ENCODE results near the gene IGSF23.
"Not testable (repeated sequence)": the region's sequence is repeated elsewhere in the genome, so short reads cannot be mapped to it uniquely, and the experiment has no call there.

IGSF23 gene

DNA sequence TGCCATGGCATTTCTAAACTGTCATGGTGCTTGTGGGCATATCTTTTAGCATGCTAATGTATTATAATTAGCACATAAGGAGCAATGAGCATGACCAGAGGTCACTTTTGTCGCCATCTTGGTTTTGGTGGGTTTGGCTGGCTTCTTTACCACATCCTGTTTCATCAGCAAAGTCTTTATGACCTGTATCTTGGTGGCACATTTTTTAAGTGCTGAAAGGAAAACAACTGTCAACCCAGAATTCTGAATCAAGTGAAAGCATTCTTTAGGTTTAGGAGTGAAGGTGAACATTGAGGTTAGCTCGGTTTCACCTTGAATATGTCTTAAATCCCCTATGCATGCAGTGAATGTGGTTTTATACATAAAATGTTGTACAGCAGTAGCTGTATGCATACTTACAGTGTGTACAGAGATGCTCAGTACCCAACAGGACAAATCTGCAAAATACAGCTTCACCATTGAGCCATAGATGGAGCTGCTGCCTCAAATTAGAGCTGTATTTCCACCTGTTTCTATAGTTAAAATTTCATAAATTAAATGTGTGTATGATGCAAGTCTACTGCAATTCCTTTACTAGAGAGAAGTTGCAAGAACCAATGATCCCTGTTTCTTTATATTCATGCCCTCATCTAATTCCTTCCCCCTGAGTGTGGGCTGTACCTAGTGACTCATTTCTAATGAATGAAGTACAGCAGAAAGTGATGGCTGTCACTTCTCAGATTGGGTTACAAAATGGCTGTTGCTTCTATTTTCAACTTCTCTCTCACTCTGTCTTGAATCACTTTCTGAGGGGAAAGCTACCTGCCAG is 25.2 kb upstream of the IGSF23 start:
- DNase-seq = no peak

DNA sequence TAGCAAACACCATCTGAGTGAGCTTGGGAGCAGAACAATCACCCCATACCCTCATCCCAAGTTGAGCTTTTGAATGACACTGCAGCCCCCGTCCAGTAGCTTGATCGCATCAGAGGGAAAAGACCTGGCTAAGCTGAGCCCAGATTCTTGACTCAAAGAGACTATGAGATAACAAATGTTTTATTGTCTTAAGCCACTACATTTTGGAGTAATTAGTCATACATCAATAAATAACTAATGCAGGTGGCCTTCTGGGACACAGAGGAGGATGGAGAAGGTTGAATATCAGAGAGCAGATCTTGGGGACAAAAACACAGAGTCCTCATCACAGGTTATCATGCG is 24.6 kb upstream of the IGSF23 start:
- DNase-seq = no peak

DNA sequence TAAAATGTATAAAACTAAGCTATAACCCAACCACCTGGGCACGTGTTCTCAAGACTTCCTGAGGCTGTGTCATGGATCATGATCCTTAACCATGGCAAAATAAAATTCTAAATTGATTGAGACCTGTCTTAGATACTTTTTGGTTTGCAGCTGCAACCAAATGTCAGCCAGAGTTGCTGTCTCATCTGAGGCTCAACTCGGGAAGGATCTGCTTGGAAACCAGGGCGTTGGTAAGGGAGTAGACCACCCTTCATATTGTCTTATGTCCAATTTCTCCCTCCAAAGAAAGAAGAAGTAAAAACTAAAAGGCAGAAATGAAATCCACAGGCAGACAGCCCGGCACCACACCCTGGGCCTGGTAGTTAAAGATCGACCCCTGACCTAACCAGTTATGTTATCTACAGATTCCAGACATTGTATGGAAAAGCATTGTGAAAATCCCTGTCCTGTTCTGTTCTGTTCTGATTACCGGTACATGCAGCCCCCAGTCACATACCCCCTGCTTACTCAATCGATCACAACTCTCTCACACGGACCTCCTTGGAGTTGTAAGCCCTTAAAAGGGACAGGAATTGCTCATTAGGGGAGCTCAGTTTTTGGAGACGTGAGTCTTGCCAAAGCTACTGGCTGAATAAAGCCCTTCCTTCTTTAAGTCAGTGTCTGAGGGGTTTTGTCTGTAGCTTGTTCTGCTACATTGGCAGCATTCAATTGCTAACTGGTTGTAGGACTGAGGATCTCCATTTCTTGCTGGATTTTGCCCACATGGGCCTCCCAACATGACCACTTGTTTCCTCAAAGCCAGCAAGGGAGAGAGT is 22.9 kb upstream of the IGSF23 start:
- no peak for DNase-seq

DNA sequence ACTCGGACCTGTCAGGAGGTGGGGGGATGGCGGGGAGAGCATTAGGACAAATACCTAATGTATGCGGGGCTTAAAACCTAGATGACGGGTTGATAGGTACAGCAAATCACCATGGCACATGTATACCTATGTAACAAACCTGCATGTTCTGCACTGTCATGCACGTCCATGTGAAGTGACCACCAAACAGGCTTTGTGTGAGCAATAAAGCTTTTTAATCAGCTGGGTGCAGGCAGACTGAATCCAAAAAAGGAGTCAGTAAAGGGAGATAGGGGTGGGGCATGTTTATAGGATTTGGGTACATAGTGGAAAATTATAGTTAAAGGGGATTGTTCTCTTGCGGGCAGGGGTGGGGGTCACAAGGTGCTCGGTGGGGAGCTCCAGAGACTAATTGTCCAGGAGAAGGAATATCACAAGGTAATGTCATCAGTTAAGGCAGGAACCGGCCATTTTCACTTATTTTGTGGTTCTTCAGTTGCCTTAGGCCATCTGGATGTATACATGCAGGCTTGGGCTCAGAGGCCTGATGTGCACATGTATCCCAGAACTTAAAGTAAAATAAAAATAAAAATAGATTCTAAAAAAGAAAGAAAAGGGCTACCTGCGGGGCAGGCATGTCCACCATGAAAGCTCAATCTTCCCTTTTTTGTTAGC is 21.9 kb upstream of the IGSF23 start:
- DNase-seq = not testable (repeated sequence)

DNA sequence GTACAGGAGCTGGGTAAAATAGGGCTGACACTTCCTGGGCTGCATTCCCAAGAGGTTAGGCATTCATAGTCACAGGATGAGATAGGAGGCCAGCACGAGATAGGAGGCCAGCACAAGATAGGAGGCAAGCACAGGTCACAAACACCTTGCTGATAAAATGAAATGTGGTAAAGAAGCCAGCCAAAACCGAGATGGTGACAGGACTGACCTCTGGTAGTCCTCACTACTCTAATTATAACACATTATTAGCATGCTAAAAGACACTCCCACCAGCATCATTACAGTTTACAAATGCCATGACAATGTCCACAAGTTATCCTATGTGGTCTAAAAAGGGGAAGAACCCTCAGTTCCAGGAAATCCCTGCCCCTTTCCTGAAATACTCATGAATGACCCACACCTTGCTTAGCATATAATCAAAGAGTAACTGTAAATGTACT is 20.9 kb upstream of the IGSF23 start:
- DNase-seq = no peak

DNA sequence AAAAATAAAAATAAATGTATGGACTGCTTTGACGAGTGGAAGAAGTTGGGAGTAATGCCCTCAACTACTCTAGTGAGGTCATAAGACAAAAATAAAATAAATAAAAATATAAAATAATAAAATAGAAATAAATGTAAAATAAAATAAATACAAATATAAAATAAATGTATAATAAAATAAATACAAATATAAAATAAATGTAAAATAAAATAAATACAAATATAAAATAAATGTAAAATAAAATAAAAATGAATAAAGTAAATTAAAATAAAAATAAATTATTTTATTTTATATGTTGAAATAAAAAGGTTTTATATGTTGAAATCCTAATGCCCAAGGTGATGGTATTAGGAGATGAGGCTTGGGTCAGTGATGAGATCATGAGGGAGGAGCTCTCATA is 20.1 kb upstream of the IGSF23 start:
- no peak for DNase-seq

DNA sequence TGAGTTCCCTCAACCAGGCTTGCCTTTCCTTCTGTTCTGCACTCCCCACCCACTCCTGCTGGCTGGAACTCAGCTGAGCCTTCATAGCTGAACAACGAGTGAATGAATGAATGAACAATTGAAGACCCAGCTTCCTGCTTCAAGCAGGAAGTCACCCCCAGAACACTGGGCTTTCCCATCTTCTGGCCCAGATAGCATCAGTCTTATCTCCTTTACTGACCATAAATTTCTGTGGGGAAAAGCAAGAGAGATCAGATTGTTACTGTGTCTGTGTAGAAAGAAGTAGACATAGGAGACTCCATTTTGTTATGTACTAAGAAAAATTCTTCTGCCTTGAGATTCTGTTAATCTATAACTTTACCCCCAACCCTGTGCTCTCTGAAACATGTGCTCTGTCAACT is 19.5 kb upstream of the IGSF23 start:
- not testable (repeated sequence) for DNase-seq

DNA sequence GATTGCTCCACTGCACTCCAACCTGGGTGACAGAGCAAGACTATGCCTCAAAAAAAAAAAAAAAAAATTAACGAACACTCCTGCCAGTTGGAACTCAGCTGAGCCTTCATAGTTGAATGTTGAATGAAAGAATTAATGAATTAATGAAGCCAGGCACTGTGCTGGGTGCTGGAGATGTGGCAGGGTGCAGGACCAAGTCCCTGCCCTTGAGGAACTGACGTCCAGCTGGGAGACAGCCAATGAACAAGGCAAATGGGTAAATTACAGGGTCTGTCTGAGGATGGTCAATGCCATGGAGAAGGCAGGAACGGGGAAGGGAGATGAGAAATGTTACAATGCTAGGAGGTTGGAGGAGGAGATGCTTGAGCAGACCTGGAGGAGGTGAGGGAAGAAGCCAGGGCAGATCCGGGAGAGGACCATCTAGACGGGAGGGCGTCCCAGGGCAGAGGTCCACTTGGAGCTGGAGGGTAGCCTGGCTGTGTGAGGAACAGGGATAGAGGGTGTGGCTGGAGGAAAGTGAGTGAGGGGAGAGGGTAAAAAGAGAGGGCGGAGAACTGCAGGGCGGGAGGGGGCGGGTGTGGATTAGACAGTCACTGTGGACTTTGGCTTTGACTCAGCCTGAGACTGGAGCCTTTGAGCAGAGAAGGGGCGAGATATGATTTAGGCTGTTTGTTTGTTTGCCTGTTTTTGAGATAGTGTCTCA is 16.8 kb upstream of the IGSF23 start:
- DNase-seq = no peak

DNA sequence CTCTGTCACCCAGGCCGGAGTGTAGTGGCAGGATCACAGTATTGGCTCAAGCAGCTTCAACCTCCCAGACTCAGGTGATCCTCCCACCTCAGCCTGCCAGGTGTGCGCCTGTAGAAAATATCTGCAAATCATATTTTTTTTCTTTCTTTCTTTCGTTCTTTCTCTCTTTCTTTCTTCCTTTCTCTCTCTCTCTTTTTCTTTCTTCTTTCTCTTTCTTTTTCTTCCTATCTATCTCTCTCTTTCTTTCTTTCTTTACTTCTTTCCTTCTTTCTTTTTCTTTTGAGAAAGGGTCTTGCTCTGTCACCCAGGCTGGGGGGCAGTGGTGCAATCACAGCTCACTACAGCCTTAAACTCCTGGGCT is 16.3 kb upstream of the IGSF23 start:
- no peak for DNase-seq

DNA sequence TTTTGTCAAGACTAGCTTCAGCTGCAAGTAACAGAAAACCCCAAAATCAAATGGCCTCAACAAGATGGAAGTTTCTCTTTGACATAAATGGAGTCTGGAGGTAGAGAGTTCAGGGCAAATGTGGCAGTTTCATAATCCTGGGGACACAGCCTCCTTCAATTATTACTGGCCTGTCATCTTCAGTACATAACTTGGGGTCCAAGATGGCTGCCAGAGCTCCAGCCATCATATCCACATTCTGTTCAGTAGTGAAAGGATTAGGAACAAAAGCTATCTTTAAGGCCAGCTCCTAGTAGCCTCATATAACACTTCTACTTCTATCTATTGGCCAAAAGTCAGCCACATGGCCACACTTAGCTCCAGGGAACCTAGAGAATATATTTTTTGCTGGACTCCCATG is 15.0 kb upstream of the IGSF23 start:
- DNase-seq = no peak

DNA sequence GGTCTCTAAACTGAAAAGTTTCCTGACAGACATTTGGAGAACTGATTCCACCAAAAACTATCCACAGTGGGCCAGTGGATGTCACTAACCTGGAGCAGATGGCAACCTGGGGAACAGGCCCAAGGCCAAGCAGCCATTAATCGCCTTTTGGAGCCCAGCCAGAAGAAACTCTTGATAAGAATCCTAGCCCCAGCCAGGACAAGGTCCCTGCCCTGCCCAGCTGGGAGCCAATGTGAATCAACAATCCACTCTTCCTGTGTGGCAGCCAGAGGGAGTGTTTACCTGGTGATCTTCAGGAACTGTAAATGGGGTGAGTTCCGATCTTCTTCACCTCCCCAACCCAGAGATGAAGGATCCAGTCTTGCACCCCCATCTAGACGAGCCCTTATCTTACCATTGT is 14.5 kb upstream of the IGSF23 start:
- no peak for DNase-seq

DNA sequence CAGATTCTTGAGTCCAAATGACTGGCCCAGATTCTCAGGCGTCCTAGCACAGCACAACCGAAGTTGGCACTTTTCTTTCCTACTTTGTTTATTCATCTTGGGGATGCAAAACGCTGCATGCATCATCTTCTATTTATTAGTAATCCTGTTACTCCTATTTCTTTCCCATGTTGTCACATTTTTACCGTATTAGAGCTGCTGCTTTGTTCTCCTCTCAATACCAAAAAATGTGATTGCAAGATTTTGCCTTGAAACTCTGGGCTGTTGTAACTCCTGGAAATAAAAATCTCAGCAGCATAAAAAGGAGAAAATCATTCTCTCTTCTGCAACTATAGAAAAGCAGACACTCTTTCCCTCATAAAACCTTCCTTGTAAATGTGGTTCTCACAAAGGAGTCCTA is 12.9 kb upstream of the IGSF23 start:
- DNase-seq = no peak

DNA sequence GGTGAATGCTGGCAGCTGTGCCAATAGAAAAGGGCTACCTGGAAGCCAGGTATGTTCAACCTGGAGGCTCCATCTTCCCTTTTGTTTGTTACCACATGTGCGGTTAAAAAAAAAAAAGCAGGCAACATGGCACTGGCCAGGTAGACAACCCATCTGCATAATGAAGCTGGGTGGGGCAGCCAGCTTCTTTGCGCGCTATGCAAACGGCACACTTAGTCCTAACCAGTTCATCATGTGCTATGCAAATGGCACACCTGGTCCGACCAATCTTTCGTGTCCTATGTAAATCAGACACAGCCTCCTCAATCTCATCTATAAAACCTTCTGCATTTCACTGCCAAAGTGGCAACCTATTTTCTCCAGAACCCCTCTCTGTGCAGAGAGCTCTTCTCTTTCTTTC is 11.3 kb upstream of the IGSF23 start:
- DNase-seq = no peak

DNA sequence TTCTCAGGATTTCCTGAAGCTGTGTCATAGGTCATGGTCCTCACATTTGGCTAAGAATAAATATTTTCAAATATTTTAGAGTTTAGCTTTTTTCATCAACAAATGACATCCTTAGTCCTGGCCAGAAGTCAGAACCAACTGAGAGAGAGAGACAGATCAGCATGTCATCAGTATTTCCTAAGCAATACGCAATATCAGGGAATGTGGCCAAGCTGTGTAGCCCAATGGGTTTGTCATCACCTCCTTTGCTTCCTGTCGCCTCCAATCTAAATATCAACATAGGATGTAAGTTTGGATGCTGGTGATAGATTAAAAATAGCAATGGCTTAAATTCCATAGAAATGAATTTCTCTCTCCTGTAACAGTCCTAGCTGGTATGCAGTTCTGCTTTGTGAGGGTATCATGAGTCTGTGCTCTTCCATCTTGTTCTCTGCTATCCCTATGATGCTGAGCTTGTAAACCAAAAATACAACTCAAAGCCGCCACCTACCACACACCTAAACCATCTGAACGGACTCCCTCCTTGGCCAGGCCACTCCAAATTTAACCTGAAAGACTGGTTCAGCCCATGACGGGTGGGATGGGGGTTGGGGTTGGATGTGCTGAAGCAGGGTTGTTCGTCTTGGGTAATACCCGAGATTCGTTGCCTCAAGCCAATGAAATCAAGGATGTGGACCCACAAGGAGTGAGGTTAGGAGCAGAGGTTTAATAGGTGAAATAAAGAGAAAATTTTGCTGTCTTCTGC is 10.0 kb upstream of the IGSF23 start:
- DNase-seq = no peak

DNA sequence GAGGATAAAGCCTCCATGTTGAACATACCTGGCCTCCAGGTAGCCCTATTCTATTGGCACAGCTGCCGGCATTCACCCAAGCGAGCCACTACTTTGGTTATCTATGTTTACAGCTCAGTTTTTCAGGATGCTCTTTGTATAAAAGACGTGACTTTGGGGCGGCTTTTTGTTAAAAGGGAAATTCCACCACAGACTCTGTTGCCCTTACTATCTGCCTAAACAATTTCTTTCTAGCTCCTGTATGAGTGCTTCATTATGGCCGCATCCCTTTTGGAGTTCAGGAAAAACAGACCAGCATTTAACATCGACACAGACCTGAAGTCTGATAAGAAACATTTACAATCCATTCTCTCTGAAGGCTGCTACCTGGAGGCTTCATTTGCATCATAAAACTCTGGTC is 9.1 kb upstream of the IGSF23 start:
- no peak for DNase-seq

DNA sequence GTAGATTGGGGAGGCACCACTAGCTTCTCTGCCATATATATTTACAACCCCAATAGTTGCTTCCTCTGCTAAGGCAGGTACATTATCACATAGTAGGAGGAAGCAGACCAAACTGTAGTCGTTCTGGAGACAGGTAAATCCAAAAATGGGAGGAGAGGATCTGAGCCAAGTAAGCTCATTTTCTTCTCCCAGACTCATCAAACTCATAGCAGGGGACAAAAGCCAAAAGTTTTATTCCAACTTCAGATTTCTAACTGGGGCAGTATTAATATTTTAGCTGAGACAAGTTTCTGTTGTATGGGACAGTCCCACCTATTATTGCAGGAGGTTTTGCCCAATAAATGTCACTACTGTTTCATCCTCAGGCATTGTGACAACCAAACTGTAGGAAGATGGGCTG is 7.8 kb upstream of the IGSF23 start:
- DNase-seq = no peak

DNA sequence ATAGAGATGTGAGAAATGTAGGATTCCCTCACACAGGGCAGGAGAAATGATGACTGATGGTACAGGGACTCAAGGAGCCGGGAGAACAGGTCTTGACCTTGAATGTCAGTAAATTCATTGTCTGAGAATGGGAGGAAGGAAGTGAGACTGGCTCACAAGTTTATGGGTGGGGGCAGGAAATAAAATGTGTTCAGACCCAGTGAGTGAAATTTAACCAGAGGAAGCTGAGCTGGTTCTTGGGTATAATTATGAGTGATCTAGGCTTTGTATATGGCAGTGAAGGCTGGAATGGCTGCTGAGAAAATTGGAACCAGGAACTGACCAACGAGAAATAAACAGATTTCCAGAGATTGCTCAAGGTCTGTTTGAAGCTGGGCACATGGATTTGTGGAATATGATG is 6.3 kb upstream of the IGSF23 start:
- DNase-seq = no peak

DNA sequence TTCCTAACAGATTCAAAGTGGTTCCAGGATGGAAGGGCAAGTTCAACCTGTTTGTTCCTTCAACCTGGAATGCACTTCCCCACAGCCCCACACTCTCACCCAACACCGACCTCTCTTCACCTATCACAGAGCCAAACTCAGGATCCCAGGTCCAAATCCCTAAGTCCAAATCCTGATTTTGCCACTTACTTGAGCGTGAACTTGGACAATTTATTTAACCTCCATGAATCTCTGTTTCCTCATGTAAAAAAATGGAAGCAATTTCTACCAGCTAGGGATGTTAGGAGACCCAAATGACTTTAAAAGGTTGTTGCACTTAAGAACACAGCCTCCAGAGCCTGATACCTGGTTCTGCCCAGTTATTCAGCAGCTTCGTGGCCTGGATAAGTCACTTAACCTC is 5.4 kb upstream of the IGSF23 start:
- no peak for DNase-seq

DNA sequence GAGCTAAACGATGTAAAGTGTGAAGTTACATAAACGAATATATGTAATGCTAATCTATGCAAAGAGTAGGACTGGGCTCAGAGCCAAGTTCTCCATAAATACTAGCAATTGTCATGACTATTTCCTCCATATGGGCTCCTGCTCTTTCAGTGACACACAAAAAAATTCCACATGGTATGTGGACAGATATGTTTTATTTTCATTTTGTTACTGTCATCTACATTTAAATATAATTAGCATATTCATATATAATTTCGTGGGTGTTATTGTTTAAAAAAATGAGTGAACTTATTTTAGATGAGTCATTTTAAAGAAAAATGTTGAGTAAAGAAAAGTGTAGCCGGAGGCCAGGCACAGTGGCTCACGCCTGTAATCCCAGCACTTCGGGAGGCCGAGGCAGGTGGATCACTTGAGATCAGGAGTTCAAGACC is 5.0 kb upstream of the IGSF23 start:
- DNase-seq = peak; percentile 5

DNA sequence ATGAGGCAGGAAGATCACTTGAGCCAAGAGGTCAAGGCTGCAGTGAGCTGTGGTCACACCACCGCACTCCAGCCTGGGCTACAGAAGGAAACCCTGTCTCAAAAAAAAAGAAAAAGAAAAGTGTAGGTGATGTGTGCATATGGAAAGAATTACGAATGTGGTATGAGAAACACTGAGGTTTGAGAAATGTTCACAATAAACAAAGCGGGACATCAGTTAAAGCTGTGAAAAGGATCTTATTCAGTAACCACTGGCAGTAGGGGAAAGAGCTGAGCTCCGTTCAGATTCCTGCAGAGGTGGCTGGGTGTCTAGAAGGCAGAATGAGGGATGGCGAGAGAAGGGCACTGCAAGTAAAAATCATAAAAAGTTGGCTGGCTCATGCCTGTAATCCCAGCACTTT is 4.1 kb upstream of the IGSF23 start:
- no peak for DNase-seq

DNA sequence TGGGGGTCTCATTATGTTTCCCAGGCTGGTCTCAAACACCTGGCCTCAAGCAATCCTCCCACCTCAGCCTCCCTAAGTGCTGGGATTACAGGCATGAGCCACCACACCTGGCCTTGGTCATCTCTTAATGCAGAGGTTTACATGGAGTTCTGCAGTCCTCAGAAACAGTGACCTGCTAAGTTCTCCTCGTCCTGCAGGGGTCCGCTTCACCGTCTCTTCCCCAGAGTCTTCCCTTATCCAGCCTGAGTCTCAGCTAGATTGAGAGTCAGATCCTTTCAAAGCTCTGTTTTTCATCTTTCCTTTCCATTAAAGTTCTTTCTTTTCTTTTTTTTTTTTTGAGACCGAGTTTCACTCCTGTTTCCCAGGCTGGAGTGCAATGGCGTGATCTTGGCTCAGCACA is 2.9 kb upstream of the IGSF23 start:
- DNase-seq = peak; percentile 13

DNA sequence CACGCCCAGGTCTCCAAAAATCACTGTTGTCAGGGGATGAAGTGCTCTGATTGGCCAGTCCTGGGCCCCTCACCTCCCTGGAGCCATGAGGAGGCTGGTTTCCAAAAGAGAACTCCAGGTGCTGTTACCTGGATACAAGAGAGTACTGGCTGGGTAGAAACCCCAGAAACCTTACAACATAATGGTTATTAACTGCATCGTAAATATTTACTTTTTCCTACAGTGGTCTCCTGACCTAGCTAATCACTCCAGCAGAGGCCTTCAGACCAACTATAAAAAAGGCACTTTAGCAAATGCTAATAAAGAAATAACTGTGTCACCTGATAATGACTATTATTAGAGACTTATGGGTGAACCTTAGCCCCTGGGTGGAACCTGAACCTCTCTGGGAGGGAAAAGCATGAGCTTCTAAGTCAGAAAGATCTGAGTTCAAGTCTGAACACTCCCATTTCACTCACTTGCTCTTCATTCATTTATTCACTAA is 1.5 kb upstream of the IGSF23 start:
- DNase-seq = peak; percentile 22

DNA sequence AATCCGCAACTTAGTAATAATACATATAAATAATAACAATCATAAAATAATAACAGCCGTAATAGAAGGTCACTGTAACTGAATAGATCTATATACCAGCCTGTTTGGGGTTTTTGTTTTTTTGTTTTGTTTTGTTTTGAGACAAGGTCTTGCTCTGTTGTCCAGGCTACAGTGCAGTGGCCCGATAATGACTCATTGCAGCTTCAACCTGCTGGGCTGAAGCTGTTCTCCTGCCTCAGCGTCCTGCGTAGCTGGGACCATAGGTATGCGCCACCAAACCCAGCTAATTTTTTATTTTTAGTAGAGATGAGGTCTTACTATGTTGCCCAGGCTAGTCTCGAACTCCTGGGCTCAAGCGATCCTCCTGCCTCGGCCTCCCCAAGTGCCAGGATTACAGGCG is 950 bp downstream of the IGSF23 start:
- DNase-seq = no peak
